Endothelial cell of umbilical vein (primary cell): Measurements from ENCODE around the gene SLC25A3. TPM values are rescaled to one million over a fixed set of nuclear protein-coding genes. Genes with fewer than 3 reads are reported as not detected.

Experiments used
- BruUV-seq: library from RNA; stranded (reverse); fragments of 400-500 nt; replicated peaks from 2 replicates; lab custom pipeline; 2021; lab: Mats Ljungman, UMichigan
- CTCF ChIA-PET: fragments of 300-600, 350-600 bp; sonication (Branson Sonifier 250); formaldehyde crosslinking; loops from one replicate; lab custom pipeline; 2021; ENCODE audit warnings: antibody characterized with exemption, inconsistent platforms; lab: Charles Lee
- POLR2A ChIA-PET: fragments of 300-600, 350-600 bp; sonication (Branson Sonifier 250); formaldehyde crosslinking; loops from one replicate; lab custom pipeline; 2021; ENCODE audit warnings: antibody characterized with exemption, inconsistent platforms; lab: Charles Lee
- DNase-seq: peaks from one replicate; pipeline ENCODE4 v3.0.0-alpha.2; 2011; ENCODE audit warnings: low read depth, low spot score
- FAIRE-seq: peaks from 2 replicates; lab custom pipeline; 2011; peaks lifted over from hg19 to GRCh38; lab: Jason Lieb, UNC
- H2AFZ ChIP-seq: 2 replicates; pipeline ENCODE4 v1.6.0; 2012; ENCODE audit warnings: low read depth, low read length, control low read depth, inconsistent platforms
- H3K27ac ChIP-seq: 2 replicates; pipeline ENCODE4 v1.5.1; 2011; ENCODE audit warnings: low read depth, mild to moderate bottlenecking, control low read depth, low read length, moderate library complexity; ENCODE audit not compliant: insufficient read depth
- H3K27me3 ChIP-seq, 2 experiments: 2 replicates each; pipeline versions ENCODE4 v1.6.0 to v1.6.1; 2011; ENCODE audit warnings: low read length in 2 of 2, mixed read lengths in 1 of 2; ENCODE audit not compliant: control insufficient read depth in 2 of 2, insufficient read depth in 2 of 2
- H3K36me3 ChIP-seq, 2 experiments: 2 replicates in 1 of 2; 3 replicates in 1 of 2; pipeline ENCODE4 v1.5.1; 2011; ENCODE audit warnings: low read length in 2 of 2, mild to moderate bottlenecking in 1 of 2, moderate library complexity in 1 of 2; ENCODE audit not compliant: control insufficient read depth in 2 of 2, insufficient read depth in 2 of 2; ENCODE audit errors: extremely low read depth in 1 of 2
- H3K4me1 ChIP-seq: 3 replicates; pipeline ENCODE4 v1.5.1; 2011; ENCODE audit warnings: mild to moderate bottlenecking, low read length; ENCODE audit not compliant: control insufficient read depth, insufficient read depth; ENCODE audit errors: extremely low read depth
- H3K4me2 ChIP-seq: 2 replicates; pipeline ENCODE4 v1.6.1; 2011; ENCODE audit warnings: low read length, control low read depth, mixed read lengths; ENCODE audit not compliant: insufficient read depth
- H3K4me3 ChIP-seq, 3 experiments: fragments of 200-600 bp in 1 of 3; sonication (generic), shearing (Covaris generic) in 1 of 3; replicated peaks in 1 of 3; 2 replicates each; pipeline ENCODE4 v1.5.1; 2011 to 2016; ENCODE audit warnings: control low read depth in 3 of 3, low read length in 3 of 3, mild to moderate bottlenecking in 2 of 3, inconsistent platforms in 1 of 3, low read depth in 1 of 3, moderate library complexity in 1 of 3; ENCODE audit not compliant: insufficient read depth in 1 of 3
- H3K79me2 ChIP-seq: 2 replicates; pipeline ENCODE4 v1.6.0; 2012; ENCODE audit warnings: low read length, inconsistent platforms; ENCODE audit not compliant: control insufficient read depth, insufficient read depth
- H3K9ac ChIP-seq: replicated peaks from 2 replicates; pipeline ENCODE3; 2011; ENCODE audit warnings: low read length, control low read depth; ENCODE audit not compliant: insufficient read depth; ENCODE audit errors: extremely low read depth
- H3K9me1 ChIP-seq: replicated peaks from 3 replicates; pipeline ENCODE4 v1.6.0; 2011; ENCODE audit warnings: mild to moderate bottlenecking, low read length; ENCODE audit not compliant: control insufficient read depth, insufficient read depth; ENCODE audit errors: extremely low read depth
- H3K9me3 ChIP-seq: replicated peaks from 2 replicates; pipeline ENCODE4 v1.5.1; 2012; ENCODE audit warnings: low read length, inconsistent platforms; ENCODE audit not compliant: control insufficient read depth, insufficient read depth
- H4K20me1 ChIP-seq: replicated peaks from 2 replicates; pipeline ENCODE3; 2011; ENCODE audit warnings: mild to moderate bottlenecking, low read length; ENCODE audit not compliant: control insufficient read depth, insufficient read depth; ENCODE audit errors: extremely low read depth
- EZH2 ChIP-seq: IDR thresholded peaks from 2 replicates; pipeline ENCODE4 v1.6.1; 2012; ENCODE audit warnings: borderline replicate concordance, low read depth, mild to moderate bottlenecking, moderate library complexity, low read length, inconsistent platforms; ENCODE audit not compliant: severe bottlenecking
- FOS ChIP-seq: IDR thresholded peaks from 2 replicates; pipeline ENCODE4 v1.6.1; 2011; ENCODE audit warnings: mild to moderate bottlenecking, low read length, moderate library complexity, borderline replicate concordance; ENCODE audit not compliant: insufficient read depth
- JUN ChIP-seq: IDR thresholded peaks from 2 replicates; pipeline ENCODE4 v1.6.1; 2011; ENCODE audit warnings: borderline replicate concordance, low read depth; ENCODE audit not compliant: insufficient read length, insufficient read depth
- POLR2A ChIP-seq: IDR thresholded peaks from 2 replicates; pipeline ENCODE4 v1.6.1; 2012; ENCODE audit warnings: low read depth, mild to moderate bottlenecking, control low read depth, low read length
- dilution Hi-C: fragments of 300-500 bp; cut with MboI; formaldehyde crosslinking; loops from one replicate; pipeline ENCODE4 v1.15.0; 2019; ENCODE audit warnings: low sequenced_read_pairs; ENCODE audit not compliant: extremely low pct_ligation_motif_present
- intact Hi-C: fragments of 100-400 bp; cut with micrococcal nuclease; formaldehyde crosslinking; loops from one replicate; pipeline ENCODE4 v1.10.0; 2022
- polyA plus RNA-seq, 4 experiments: library from polyadenylated mRNA; depleted of rRNA in 3 of 4; stranded (reverse) in 3 of 4; unstranded in 1 of 4; fragments of >200 nt; gene quantifications; 2 replicates each; pipeline versions ENCODE4 v1.2.1 to v1.2.3, GENCODE V29; 2011 to 2012; ENCODE audit warnings: missing spikeins in 1 of 4
- total RNA-seq: library from RNA; stranded (reverse); gene quantifications from 2 replicates; pipeline ENCODE4 v1.2.3, GENCODE V29; 2021

Gene SLC25A3
- total and polyA plus RNA-seq, 2 donors (not counting 3 experiments of a cell fraction or from before 2014, with no cell fraction given): 797 to 1,103 TPM

GRCh38 chr12:98618952-98619351, 25.5 kb downstream of the SLC25A3 start:
- H3K9ac ChIP-seq: no peak overlapping the region
- H3K4me2 ChIP-seq: no peak overlapping the region
- POLR2A ChIA-PET: interaction anchor here (0.7 to 1.9 kb wide), 2 partner anchors 25 to 1887 kb away, joined by 7 to 9 read pairs; partner anchors contain the start of gene SLC25A3
- FAIRE-seq (no peak), DNase-seq (no peak)
- no peaks in the 10 kb centered on the region for H3K9me1 ChIP-seq
- no peaks in the 10 kb centered on the region for H3K36me3 ChIP-seq
- H2AFZ ChIP-seq: no peak overlapping the region
- H3K4me3 ChIP-seq: no peak overlapping the region
- H3K79me2 ChIP-seq: no peaks in the 10 kb centered on the region
- H3K27ac ChIP-seq: no peak overlapping the region
- CTCF ChIA-PET: interaction anchor here (0.9 to 1.2 kb wide), 4 partner anchors 8 to 25 kb away, joined by 3 to 4 read pairs (median 4); partner anchors contain the start of gene SLC25A3
- no TSS peak for BruUV-seq
- dilution Hi-C loops: no loop called here
- intact Hi-C loops: no loop called here
- H3K4me1 ChIP-seq: no peaks in the 10 kb centered on the region
- TF ChIP-seq JUN: no peak
- no peaks in the 10 kb centered on the region for H3K9me3 ChIP-seq
- no peaks in the 10 kb centered on the region for H4K20me1 ChIP-seq
- no peaks in the 10 kb centered on the region for H3K27me3 ChIP-seq

GRCh38 chr12:98635657-98636323, 42.3 kb downstream of the SLC25A3 start:
- FAIRE-seq: peak; percentile 67

More at GRCh38 chr12:98635657-98636323, 42.3 kb downstream of the SLC25A3 start:
- H3K4me1 ChIP-seq: peaks cover 27% of the 10 kb centered on the region
- H3K36me3 ChIP-seq: peaks cover 3% of the 10 kb centered on the region in 2 experiments
- no peak overlapping the region for H3K9ac ChIP-seq
- peaks cover 58% of the 10 kb centered on the region for H3K79me2 ChIP-seq
- peak overlapping the region; percentile 10 for H3K27ac ChIP-seq
- intact Hi-C loops (loop anchor here (1.0 kb wide), 1 partner anchor 9 kb away; the partner anchor contains the start of gene IKBIP), dilution Hi-C loops (no loop called here)
- no peaks in the 10 kb centered on the region for H3K27me3 ChIP-seq
- peak overlapping the region; percentile 20 for H3K4me2 ChIP-seq
- TF ChIP-seq EZH2: no peak
- TF ChIP-seq FOS: peak; percentile 68
- no peak for TF ChIP-seq POLR2A
- peak; percentile 62 for TF ChIP-seq JUN
- H3K9me3 ChIP-seq: no peaks in the 10 kb centered on the region
- no peak overlapping the region for H2AFZ ChIP-seq
- BruUV-seq: no TSS peak
- H4K20me1 ChIP-seq: no peaks in the 10 kb centered on the region
- ChIA-PET CTCF (interaction anchor here (0.6 to 1.8 kb wide), 6 partner anchors 8 to 69 kb away, joined by 3 to 5 read pairs (median 4); partner anchors contain the start of gene SLC25A3), POLR2A (interaction anchor here (1.5 kb wide), 1 partner anchor 8 kb away, joined by 3 read pairs; the partner anchor contains the start of gene IKBIP)
- H3K9me1 ChIP-seq: no peaks in the 10 kb centered on the region
- H3K4me3 ChIP-seq: no peak overlapping the region
- DNase-seq: peak; percentile 61
